IPS-20b (cell line): Measurements from ENCODE around the gene GNAS-AS1.

ENCODE experiments used
- H3K27ac ChIP-seq: one replicate; pipeline ENCODE4 v1.5.1; 2013; ENCODE audit warnings: low read length
- H3K27me3 ChIP-seq: 2 replicates; pipeline ENCODE4 v1.6.1; 2013; ENCODE audit warnings: mild to moderate bottlenecking, low read length, inconsistent platforms; ENCODE audit not compliant: insufficient read depth
- H3K36me3 ChIP-seq: 2 replicates; pipeline ENCODE4 v1.6.1; 2013; ENCODE audit warnings: low read depth, mild to moderate bottlenecking, inconsistent platforms, low read length, moderate library complexity; ENCODE audit not compliant: insufficient read depth
- H3K4me1 ChIP-seq: 2 replicates; pipeline ENCODE4 v1.6.1; 2013; ENCODE audit warnings: mild to moderate bottlenecking, control low read depth, inconsistent platforms, low read length, moderate library complexity; ENCODE audit not compliant: insufficient read depth
- H3K4me3 ChIP-seq: 2 replicates; pipeline ENCODE4 v1.5.1; 2013; ENCODE audit warnings: mild to moderate bottlenecking, low read length, inconsistent platforms
- H3K9ac ChIP-seq: 2 replicates; pipeline ENCODE4 v1.6.1; 2013; ENCODE audit warnings: low read depth, mild to moderate bottlenecking, inconsistent platforms, low read length, moderate library complexity
- H3K9me3 ChIP-seq: 2 replicates; pipeline ENCODE4 v1.6.1; 2013; ENCODE audit warnings: mild to moderate bottlenecking, low read depth, low read length, inconsistent platforms; ENCODE audit not compliant: insufficient read depth

GNAS-AS1 gene

DNA sequence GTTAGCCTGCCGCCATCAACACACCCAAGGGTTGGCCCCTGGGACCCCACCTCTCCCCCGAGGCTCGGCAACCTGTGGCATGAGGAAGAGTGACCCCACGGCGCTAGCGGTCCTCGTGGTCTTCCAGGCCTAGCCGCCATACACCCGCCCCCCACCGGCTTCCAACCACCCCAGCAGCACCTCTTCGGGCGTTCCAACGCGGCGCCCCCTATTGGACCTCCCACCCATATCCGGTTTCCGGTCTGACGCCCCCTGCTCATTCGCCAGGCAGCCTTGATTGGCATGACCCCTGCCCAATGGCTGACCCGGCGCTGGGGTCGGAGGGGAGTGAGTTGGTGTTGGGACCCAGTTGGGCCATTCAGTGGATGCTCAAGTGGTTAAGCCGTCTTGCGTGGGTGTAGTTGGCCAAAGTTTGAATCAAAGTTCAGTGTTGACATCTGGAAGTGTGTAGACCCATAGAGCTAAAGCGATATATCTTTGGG is at the start of gene GNAS-AS1:
Gene GNAS-AS1, minus strand, starts transcription at position 210 of the 482 bp plus-strand sequence.
- Histone ChIP-seq H3K36me3 (peaks cover 12% of the 10 kb centered on the region; the same call in 1 of the 2 replicates), H3K27ac (no peak within 1 kb of the TSS), H3K4me3 (peak within 1 kb of the TSS; percentile 62; the same call in 1 of the 2 replicates), H3K27me3 (peaks cover 53% of the 10 kb centered on the region), H3K9ac (no peak within 1 kb of the TSS; the same call in 1 of the 2 replicates), H3K9me3 (no peaks in the 10 kb centered on the region), H3K4me1 (peaks cover 13% of the 10 kb centered on the region)

DNA sequence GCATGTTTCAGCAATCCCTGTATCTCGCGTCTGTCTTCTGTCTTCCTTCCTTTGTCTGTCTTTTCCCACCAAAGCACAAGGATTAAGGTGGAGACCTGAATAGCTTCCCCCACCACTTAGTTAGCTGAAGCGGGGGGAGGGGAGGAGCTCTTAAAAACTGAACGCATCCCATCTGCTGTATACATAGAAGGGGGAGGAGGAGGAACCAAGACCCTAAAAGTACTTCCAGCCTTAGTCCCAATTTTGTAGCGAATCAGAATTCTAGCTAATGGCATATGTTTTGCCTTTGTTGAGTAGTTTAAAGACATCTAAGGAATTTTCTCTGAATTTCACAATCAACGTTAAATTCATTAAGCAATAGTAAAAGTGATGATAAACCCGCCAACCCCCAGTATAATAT is 49.7 kb upstream of the GNAS-AS1 start:
- Histone ChIP-seq H3K9me3 (no peaks in the 10 kb centered on the region), H3K9ac (no peak overlapping the region), H3K4me3 (no peak overlapping the region), H3K27ac (no peak overlapping the region), H3K27me3 (no peaks in the 10 kb centered on the region), H3K36me3 (peaks cover 92% of the 10 kb centered on the region), H3K4me1 (peaks cover 56% of the 10 kb centered on the region)

DNA sequence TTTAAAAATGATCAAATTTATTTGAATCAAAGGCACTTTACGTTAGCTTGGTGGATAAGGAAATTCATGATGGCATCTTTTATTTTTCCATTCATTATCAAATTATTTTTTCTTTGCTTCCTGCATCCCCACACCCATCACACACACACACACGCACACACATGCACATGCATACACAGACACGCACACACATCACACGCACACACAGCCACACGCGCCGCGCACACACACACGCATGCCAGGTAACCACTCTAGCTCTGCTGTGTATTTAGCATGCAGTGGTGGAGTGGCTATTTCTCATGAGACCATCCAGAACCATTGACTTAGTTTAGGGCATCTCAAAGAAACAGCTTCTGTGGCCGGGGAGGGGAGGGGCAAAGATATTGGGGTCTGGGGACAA is 48.8 kb upstream of the GNAS-AS1 start:
- H3K36me3 ChIP-seq, result peaks cover 83% of the 10 kb centered on the region
- H3K4me1 ChIP-seq, result peaks cover 65% of the 10 kb centered on the region
- no peaks in the 10 kb centered on the region for H3K9me3 ChIP-seq
- H3K9ac ChIP-seq, result no peak overlapping the region
- no peaks in the 10 kb centered on the region for H3K27me3 ChIP-seq
- H3K27ac ChIP-seq, result no peak overlapping the region
- H3K4me3 ChIP-seq, result no peak overlapping the region

DNA sequence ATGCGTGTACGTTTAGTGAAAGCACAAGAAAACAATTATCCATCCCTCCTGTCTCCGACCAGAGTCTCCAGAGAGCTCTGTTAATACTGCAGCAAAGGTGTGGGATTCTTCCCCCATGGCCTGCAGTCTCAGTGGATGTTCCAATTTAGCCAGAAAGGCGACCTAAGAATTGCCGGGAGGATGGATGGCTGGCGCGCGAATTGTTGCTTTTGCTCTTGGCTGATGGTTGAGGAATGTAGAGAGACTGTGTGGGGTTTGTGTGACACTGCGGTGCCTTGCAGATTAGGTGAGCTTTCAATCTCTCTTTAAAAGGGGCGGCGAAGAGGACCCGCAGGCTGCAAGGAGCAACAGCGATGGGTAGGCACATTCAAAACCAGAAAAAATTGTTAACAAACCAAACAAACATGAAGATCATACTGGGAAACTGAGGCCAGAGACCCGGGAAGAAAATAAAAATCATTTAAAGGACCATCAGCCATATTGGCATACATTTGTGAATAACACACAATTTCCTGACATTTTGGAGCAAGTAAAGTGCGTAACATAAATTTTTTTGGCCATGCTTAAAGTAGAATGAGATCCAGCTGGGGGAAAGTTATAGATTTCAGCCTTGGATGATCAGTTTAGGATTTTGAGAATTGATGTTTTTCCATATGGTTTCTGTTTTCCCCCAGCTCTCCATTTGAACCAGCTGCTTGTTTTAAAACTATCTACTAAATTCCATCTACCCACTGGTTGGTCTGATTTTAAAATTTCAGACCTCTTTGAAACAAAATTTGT is 48.1 kb upstream of the GNAS-AS1 start:
- no peak overlapping the region for H3K9ac ChIP-seq
- no peak overlapping the region for H3K4me3 ChIP-seq
- no peaks in the 10 kb centered on the region for H3K9me3 ChIP-seq
- H3K4me1 ChIP-seq, result peaks cover 72% of the 10 kb centered on the region
- no peaks in the 10 kb centered on the region for H3K27me3 ChIP-seq
- H3K36me3 ChIP-seq, result peaks cover 76% of the 10 kb centered on the region
- H3K27ac ChIP-seq, result no peak overlapping the region

DNA sequence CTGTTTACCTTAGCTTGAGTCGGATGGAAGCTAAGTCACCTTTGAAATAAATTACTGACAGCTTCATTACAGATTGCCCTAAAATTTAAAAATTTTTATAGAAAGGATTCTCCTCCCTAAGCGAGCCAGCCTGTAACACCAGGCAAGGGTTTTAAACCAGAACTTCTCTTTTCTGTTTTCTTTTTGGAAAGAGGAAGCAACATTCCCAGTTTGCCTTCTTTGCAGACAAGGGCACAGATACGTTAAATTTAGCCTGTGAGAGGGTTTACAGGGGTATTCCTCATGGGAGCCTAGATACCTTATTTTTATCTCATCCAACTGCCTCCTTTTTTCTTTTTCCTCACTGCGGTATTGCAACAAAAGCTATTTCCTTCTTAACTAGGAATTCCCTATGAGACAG is 46.8 kb upstream of the GNAS-AS1 start:
- peaks cover 66% of the 10 kb centered on the region for H3K36me3 ChIP-seq
- no peaks in the 10 kb centered on the region for H3K9me3 ChIP-seq
- H3K27me3 ChIP-seq, result no peaks in the 10 kb centered on the region
- H3K4me1 ChIP-seq, result peaks cover 79% of the 10 kb centered on the region
- H3K4me3 ChIP-seq, result no peak overlapping the region
- H3K27ac ChIP-seq, result no peak overlapping the region
- peak overlapping the region; percentile 25; the same call in 1 of the 2 replicates for H3K9ac ChIP-seq

DNA sequence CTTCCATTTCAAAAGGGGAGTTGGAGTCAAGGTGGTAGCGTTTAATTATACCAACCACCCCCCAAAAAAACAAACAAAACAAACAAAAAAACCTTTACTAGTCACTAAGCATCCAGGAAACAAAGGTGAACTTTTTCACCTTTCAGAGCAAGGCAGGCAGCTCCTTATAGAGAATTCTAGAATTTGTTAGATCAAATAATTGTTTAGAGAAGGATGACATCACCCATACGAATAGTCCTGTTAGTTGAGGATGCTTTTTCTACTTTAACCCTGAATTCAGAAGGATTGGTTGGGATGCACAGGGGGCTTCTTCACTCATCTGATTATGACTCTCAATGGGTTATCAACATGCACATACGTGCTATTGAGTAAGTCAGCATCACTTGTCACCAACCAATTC is 46.1 kb upstream of the GNAS-AS1 start:
- H3K36me3 ChIP-seq, result peaks cover 59% of the 10 kb centered on the region
- peaks cover 79% of the 10 kb centered on the region for H3K4me1 ChIP-seq
- no peak overlapping the region for H3K4me3 ChIP-seq
- no peak overlapping the region; the same call in 1 of the 2 replicates for H3K9ac ChIP-seq
- H3K27ac ChIP-seq, result peak overlapping the region; percentile 52
- no peaks in the 10 kb centered on the region for H3K27me3 ChIP-seq
- no peaks in the 10 kb centered on the region for H3K9me3 ChIP-seq

DNA sequence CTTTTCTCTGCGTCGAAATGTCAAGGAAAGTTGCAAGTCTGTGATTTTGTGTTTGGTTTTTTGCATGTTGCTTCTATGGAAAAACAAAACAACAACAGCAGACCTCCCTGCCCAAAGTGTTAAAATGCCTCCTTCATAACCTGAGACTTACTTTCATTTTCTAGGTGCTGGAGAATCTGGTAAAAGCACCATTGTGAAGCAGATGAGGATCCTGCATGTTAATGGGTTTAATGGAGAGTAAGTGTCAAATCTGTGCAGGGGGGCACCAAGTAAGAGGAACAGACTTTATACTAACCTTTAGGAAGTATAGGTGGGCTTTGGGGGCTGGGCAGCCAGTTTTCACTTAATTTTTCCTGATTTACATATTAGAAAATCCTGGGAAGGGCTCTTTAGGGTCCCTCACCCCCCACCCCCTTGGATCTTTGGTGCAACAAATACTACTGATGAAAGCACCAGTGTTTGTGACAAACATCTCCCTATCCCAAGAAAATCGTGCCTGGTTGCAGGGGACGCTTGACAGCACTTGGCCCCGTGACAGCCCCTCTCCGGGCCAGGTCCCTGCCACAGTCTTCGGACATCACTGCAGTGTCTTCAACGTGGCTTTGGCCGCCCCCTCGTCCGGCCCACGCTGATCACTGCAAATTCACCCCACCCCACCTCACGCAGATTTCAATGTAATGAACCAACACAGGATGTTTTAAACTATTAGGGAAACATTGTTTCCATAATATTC is 44.9 kb upstream of the GNAS-AS1 start:
- Histone ChIP-seq H3K4me1 (peaks cover 74% of the 10 kb centered on the region), H3K36me3 (peaks cover 49% of the 10 kb centered on the region), H3K27ac (peak overlapping the region; percentile 9)

DNA sequence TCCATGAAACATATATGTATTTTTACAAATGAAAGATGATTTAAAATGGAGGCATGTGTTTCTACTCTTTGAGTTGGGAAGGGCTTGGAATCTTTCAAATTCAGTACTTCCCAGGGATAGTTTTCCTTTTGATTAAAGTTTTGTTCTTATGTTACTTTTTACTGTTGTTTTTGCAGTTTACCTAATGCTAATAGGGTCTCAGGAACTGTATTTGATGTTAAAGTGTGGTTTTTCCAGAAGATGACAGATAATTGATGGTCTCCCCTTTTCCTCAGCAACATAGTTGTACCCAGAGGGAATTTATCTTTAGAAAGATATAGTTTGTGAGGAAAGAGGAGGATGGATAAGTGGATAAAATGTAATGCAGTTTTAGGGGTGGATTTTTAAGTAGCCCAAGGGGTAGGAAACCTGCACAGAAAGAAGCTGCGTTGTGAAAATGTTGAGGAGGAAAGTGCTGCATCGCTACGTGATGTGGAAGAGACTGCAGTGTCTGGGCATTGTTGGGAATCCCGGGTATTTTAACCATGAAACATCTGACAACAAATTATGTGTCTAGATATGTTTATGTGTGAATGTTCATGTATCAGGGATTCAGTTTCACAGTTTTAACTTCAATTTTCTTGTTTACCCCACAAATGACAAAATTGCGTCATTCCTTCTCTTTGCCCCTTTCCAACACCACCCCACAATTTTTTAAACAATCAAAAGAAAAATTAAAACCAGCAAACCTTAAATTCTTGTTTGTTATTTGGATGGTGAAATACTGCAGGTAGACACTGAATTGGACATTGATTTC is 44.1 kb upstream of the GNAS-AS1 start:
- Histone ChIP-seq H3K27ac (peak overlapping the region; percentile 9), H3K4me1 (peaks cover 66% of the 10 kb centered on the region), H3K4me3 (peak overlapping the region; percentile 84), H3K27me3 (peaks cover 6% of the 10 kb centered on the region; the same call in 1 of the 2 replicates), H3K9me3 (no peaks in the 10 kb centered on the region), H3K36me3 (peaks cover 41% of the 10 kb centered on the region), H3K9ac (peak overlapping the region; percentile 95; the same call in 1 of the 2 replicates)

More for the DNA sequence above, 44.9 kb upstream of the GNAS-AS1 start:
- Histone ChIP-seq H3K4me3 (peak overlapping the region; percentile 84), H3K9ac (peak overlapping the region; percentile 95; the same call in 1 of the 2 replicates), H3K9me3 (no peaks in the 10 kb centered on the region), H3K27me3 (no peaks in the 10 kb centered on the region)

DNA sequence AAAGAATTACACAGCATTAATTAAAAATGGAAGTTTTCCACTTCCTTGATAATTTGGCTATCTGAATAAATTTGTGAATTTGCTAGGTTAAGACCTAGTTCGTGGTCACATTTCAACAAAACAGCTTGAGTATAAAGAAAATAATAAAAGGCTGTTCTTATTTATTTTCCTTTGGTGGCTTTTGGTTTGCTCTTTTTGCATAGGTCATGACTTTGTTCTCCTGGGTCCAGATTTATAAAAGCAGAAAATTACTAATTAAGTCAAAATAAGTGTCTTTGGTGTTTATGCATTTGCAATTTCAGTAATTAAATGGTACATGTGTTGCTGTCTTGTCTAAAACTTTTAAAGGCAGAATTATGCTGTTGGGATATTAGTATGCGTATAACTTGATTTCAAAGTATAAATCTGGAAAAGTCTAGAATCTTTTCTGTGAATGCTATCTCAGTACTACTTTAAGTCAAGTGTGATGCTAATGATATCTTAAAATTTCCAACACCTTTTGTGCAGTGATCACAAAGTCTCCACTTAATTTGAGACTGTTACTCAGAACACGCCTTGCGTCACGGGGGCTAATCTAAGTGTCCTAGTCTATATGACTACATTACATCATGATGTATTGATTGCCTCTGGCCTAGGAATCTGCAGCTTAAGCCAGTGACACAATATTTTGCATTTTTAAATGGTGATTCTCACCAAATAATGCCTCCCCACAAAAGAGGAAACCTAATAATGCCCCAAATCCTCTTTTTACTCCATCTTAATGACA is 42.8 kb upstream of the GNAS-AS1 start:
- H3K9me3 ChIP-seq, result no peaks in the 10 kb centered on the region
- H3K27ac ChIP-seq, result no peak overlapping the region
- peak overlapping the region; percentile 84 for H3K4me3 ChIP-seq
- H3K36me3 ChIP-seq, result peaks cover 28% of the 10 kb centered on the region
- H3K4me1 ChIP-seq, result peaks cover 54% of the 10 kb centered on the region
- H3K9ac ChIP-seq, result peak overlapping the region; percentile 95; the same call in 1 of the 2 replicates
- peaks cover 7% of the 10 kb centered on the region; the same call in 1 of the 2 replicates for H3K27me3 ChIP-seq

DNA sequence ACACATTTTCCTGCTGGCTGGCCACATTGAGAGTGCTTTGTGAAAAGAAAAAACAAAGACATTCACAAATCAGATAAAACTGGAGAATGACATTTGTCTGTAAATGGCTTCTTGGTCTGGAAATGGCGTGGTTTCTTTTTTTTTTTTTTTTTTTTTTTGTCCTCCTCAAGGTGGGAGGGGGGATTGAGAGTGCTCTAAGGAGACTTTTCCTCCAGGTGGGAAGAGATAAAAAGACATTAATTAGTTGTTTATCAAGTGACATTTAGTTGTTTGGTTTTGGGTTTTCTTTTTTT is 42.2 kb upstream of the GNAS-AS1 start:
- Histone ChIP-seq H3K4me3 (peak overlapping the region; percentile 84), H3K9me3 (no peaks in the 10 kb centered on the region), H3K4me1 (peaks cover 48% of the 10 kb centered on the region), H3K27ac (no peak overlapping the region), H3K27me3 (peaks cover 7% of the 10 kb centered on the region; the same call in 1 of the 2 replicates), H3K9ac (peak overlapping the region; percentile 95; the same call in 1 of the 2 replicates), H3K36me3 (peaks cover 21% of the 10 kb centered on the region)
